ENCODE measurements around the gene HLA-F. TPM values are rescaled to one million over a fixed set of nuclear protein-coding genes. Genes with fewer than 3 reads are reported as not detected.

Gene HLA-F
- 1.3 and 1.9 TPM in 2 replicates for total RNA-seq

DNA sequence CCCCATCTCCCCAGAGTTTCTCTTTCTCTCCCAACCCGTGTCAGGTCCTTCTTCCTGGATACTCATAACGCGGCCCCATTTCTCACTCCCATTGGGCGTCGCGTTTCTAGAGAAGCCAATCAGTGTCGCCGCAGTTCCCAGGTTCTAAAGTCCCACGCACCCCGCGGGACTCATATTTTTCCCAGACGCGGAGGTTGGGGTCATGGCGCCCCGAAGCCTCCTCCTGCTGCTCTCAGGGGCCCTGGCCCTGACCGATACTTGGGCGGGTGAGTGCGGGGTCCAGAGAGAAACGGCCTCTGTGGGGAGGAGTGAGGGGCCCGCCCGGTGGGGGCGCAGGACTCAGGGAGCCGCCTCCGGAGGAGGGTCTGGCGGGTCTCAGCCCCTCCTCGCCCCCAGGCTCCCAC, at the start of gene HLA-F:
TSS of gene HLA-F (plus strand) at position 173 of the 404 bp plus-strand sequence. CDS start at position 203, 30 bp downstream.

DNA sequence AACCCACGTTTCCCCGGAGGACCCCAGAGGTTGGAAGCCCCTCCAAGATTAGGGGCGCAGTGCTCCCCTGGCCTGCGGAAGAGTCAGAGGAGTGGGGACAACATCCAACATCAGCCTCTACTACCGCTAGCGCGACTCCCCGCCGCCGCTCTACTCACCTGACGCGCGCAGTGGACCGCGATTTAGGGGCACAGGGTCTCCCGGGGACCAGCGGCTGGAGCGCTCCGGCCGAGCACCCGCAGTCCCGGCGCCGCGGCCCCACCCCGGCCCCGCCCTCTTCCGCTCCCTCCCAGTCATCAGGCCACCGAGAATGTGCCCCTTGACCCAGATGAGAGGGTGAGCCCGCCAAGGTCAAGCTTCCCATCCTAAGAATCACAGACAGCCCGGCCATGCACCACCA, 42.3 kb upstream of the HLA-F start, which contains the start of gene ZFP57:
TSS of gene ZFP57 (minus strand) at position 249 of the 400 bp plus-strand sequence. CDS start 4,149 bp downstream, outside the sequence.

Other genes with a start within 250 kb of the HLA-F start
- not detected in 2 replicates for gene MAS1L, start 235.5 kb upstream of the HLA-F start, total RNA-seq
- gene UBD, start 163.7 kb upstream of the HLA-F start, total RNA-seq: 0.66 TPM in 1 of 2 replicates, not detected in the other
- gene OR2H2, start 138.3 kb upstream of the HLA-F start, total RNA-seq: not detected in 2 replicates
- gene GABBR1, start 90.3 kb upstream of the HLA-F start, total RNA-seq: 15.5 and 16.3 TPM in 2 replicates
- not detected in 2 replicates for gene MOG, start 66.3 kb upstream of the HLA-F start, total RNA-seq
- 0.17 and 0.29 TPM in 2 replicates for gene ZFP57, start 42.3 kb upstream of the HLA-F start, total RNA-seq
- gene HLA-G, start 104.4 kb downstream of the HLA-F start, total RNA-seq: 0.17 TPM in 1 of 2 replicates, not detected in the other
- 281 and 453 TPM in 2 replicates for gene HLA-A, start 219.1 kb downstream of the HLA-F start, total RNA-seq